ENCODE measurements around the gene GCDH.

GCDH gene

GRCh38 chr19:12939975-12940423, 49.0 kb downstream of the GCDH start:
- DNase-seq (ENCODE audit: low read depth, low spot score) = no peak

- no peak for DNase-seq (ENCODE audit: low read depth, low spot score)
These were observed 49.9 kb downstream of the GCDH start for GRCh38 chr19:12940897-12941296.

- DNase-seq (ENCODE audit: low read depth, low spot score) = no peak
These were observed 52.6 kb downstream of the GCDH start for GRCh38 chr19:12943437-12944044.

GRCh38 chr19:12944104-12944674, 53.2 kb downstream of the GCDH start:
- no peak for DNase-seq (ENCODE audit: low read depth, low spot score)

GRCh38 chr19:12945479-12946091, 54.6 kb downstream of the GCDH start, which contains the start of gene RAD23A:
Gene RAD23A (plus strand): TSS chr19:12945862. CDS start chr19:12945949, 87 bp downstream.
- peak; percentile 99 for DNase-seq (ENCODE audit: low read depth, low spot score)

GRCh38 chr19:12946092-12946721, 55.2 kb downstream of the GCDH start:
- peak; percentile 74 for DNase-seq (ENCODE audit: low read depth, low spot score)

GRCh38 chr19:12946731-12947496, 56.0 kb downstream of the GCDH start:
- no peak for DNase-seq (ENCODE audit: low read depth, low spot score)

GRCh38 chr19:12947702-12948611, 57.0 kb downstream of the GCDH start:
- DNase-seq (ENCODE audit: low read depth, low spot score) = no peak

GRCh38 chr19:12948612-12949362, 57.8 kb downstream of the GCDH start:
- no peak for DNase-seq (ENCODE audit: low read depth, low spot score)
